K562 (cell line): Measurements from ENCODE around the gene FYB2. TPM values are rescaled to one million over a fixed set of nuclear protein-coding genes. Genes with fewer than 3 reads are reported as not detected.

Experiments
- ATAC-seq: fragments of 200-7000 bp; cut with Tn5 transposase; 3 replicates; pipeline ENCODE4 v1.9.1; 2020; ENCODE audit warnings: moderate library complexity
- BruUV-seq: library from RNA; stranded (reverse); fragments of 400-500 nt; replicated peaks from 2 replicates; lab custom pipeline; 2021; lab: Mats Ljungman, UMichigan
- CTCF ChIA-PET: fragments of 300-600 bp; formaldehyde crosslinking; extraction: SDS; loops from one replicate; lab custom pipeline; 2021; ENCODE audit warnings: low intra/inter-chr PET ratio; lab: Yijun Ruan, JAX
- POLR2A ChIA-PET: fragments of 300-600, 350-650 bp; sonication (Branson Sonifier 250); formaldehyde crosslinking; extraction: SDS; loops from one replicate; lab custom pipeline; 2021; ENCODE audit warnings: antibody characterized with exemption, inconsistent platforms; lab: Yijun Ruan, JAX
- DNase-seq, 4 experiments: peaks; one replicate each; pipeline versions ENCODE4 v3.0.0 to v3.0.0-alpha.2; 2011 to 2018; ENCODE audit warnings: low spot score in 3 of 4, mixed read lengths in 3 of 4; ENCODE audit errors: extremely low read depth in 1 of 4
- FAIRE-seq: peaks from 2 replicates; lab custom pipeline; 2011; peaks lifted over from hg19 to GRCh38; lab: Jason Lieb, UNC
- H2AFZ ChIP-seq: 2 replicates; pipeline ENCODE4 v1.6.0; 2011; ENCODE audit warnings: low read depth, low read length, control low read depth, inconsistent platforms
- H3K27ac ChIP-seq: fragments of 200-600 bp; 3 replicates; pipeline ENCODE4 v1.8.0; 2011; ENCODE audit warnings: low read depth, mild to moderate bottlenecking, control low read depth, inconsistent platforms, low read length, moderate library complexity, mixed read lengths; ENCODE audit errors: extremely low read depth
- H3K27me3 ChIP-seq, 2 experiments: fragments of 300-600 bp in 1 of 2; 2 replicates in 1 of 2; 3 replicates in 1 of 2; pipeline versions ENCODE4 v1.6.0 to v1.8.0; 2011; ENCODE audit warnings: inconsistent platforms in 2 of 2, low read length in 2 of 2, mild to moderate bottlenecking in 1 of 2, mixed read lengths in 1 of 2, moderate library complexity in 1 of 2; ENCODE audit not compliant: control insufficient read depth in 2 of 2, insufficient read depth in 2 of 2
- H3K36me3 ChIP-seq: fragments of 300-600 bp; 3 replicates; pipeline ENCODE4 v1.8.0; 2011; ENCODE audit warnings: mild to moderate bottlenecking, low read length, inconsistent platforms; ENCODE audit not compliant: control insufficient read depth, insufficient read depth
- H3K4me1 ChIP-seq, 2 experiments: fragments of 200-600 bp in 1 of 2; replicated peaks in 1 of 2; 2 replicates in 1 of 2; 3 replicates in 1 of 2; pipeline versions ENCODE4 v1.5.1 to v1.8.0; 2011; ENCODE audit warnings: inconsistent platforms in 2 of 2, low read length in 2 of 2, mild to moderate bottlenecking in 1 of 2, mixed read lengths in 1 of 2, moderate library complexity in 1 of 2; ENCODE audit not compliant: control insufficient read depth in 2 of 2, insufficient read depth in 2 of 2
- H3K4me2 ChIP-seq: 2 replicates; pipeline ENCODE4 v1.6.1; 2011; ENCODE audit warnings: low read length, control low read depth, inconsistent platforms, mixed read lengths; ENCODE audit not compliant: insufficient read depth
- H3K4me3 ChIP-seq: fragments of 200-600 bp; sonication (generic), shearing (Covaris generic); 2 replicates; pipeline ENCODE4 v1.5.1; 2016; ENCODE audit warnings: control low read depth, inconsistent platforms
- H3K79me2 ChIP-seq: fragments of 200-600 bp; 3 replicates; pipeline ENCODE4 v1.8.0; 2011; ENCODE audit warnings: low read length, inconsistent platforms; ENCODE audit not compliant: control insufficient read depth, insufficient read depth
- H3K9ac ChIP-seq, 2 experiments: 2 replicates each; pipeline versions ENCODE4 v1.6.0 to v1.6.1; 2011; ENCODE audit warnings: low read depth in 2 of 2, low read length in 2 of 2, control low read depth in 1 of 2, inconsistent platforms in 1 of 2, mild to moderate bottlenecking in 1 of 2, mixed read lengths in 1 of 2; ENCODE audit not compliant: insufficient read depth in 1 of 2
- H3K9me1 ChIP-seq: one replicate; pipeline ENCODE4 v1.6.0; 2011; ENCODE audit warnings: inconsistent platforms, mild to moderate bottlenecking, low read length, moderate library complexity; ENCODE audit not compliant: control insufficient read depth, insufficient read depth
- H3K9me3 ChIP-seq: replicated peaks from 2 replicates; pipeline ENCODE4 v1.5.1; 2011; ENCODE audit warnings: low read depth, low read length, inconsistent platforms; ENCODE audit not compliant: control insufficient read depth, insufficient read depth
- H4K20me1 ChIP-seq: replicated peaks from 2 replicates; pipeline ENCODE4 v1.6.1; 2011; ENCODE audit warnings: low read length, inconsistent platforms, mixed read lengths; ENCODE audit not compliant: control insufficient read depth, insufficient read depth
- ARNT ChIP-seq, 2 experiments: fragments of 450-650 bp; IDR thresholded peaks; 2 replicates each; pipeline ENCODE4 v1.6.1; 2016; ENCODE audit warnings: mild to moderate bottlenecking in 1 of 2
- CEBPB ChIP-seq: fragments of 450-650 bp; IDR thresholded peaks from 2 replicates; pipeline ENCODE4 v1.6.1; 2016; ENCODE audit warnings: missing genetic modification characterization, missing compliant biosample characterization
- MED1 ChIP-seq: sonication (generic); formaldehyde crosslinking; IDR thresholded peaks from 2 replicates; pipeline ENCODE4 v1.8.1; 2023; ENCODE audit warnings: missing genetic modification reagents, borderline replicate concordance
- NR3C1 ChIP-seq: sonication (generic); formaldehyde crosslinking; IDR thresholded peaks from 2 replicates; pipeline ENCODE4 v1.8.1; 2022; ENCODE audit warnings: missing genetic modification reagents
- NRF1 ChIP-seq, 2 experiments: fragments of 450-650 bp; IDR thresholded peaks in 1 of 2; conservative IDR thresholded peaks in 1 of 2; 2 replicates each; pipeline ENCODE4 v1.6.1; 2014; ENCODE audit warnings: mild to moderate bottlenecking in 2 of 2
- PCBP2 ChIP-seq: fragments of 200-400 bp; formaldehyde crosslinking; IDR thresholded peaks from 2 replicates; pipeline ENCODE4 v1.6.1; 2018; ENCODE audit warnings: low read length, low read depth, mild to moderate bottlenecking, moderate library complexity; ENCODE audit not compliant: poor library complexity, severe bottlenecking
- POLR3G ChIP-seq: IDR thresholded peaks from 2 replicates; pipeline ENCODE4 v1.6.1; 2011; ENCODE audit not compliant: insufficient read length, insufficient replicate concordance; ENCODE audit errors: extremely low read depth
- SOX6 ChIP-seq: fragments of 450-650 bp; IDR thresholded peaks from 2 replicates; pipeline ENCODE4 v1.6.1; 2014; ENCODE audit warnings: mild to moderate bottlenecking
- TAL1 ChIP-seq: fragments of 450-650 bp; IDR thresholded peaks from 2 replicates; pipeline ENCODE4 v1.6.1; 2016; ENCODE audit warnings: mild to moderate bottlenecking
- ZNF407 ChIP-seq: fragments of 450-650 bp; IDR thresholded peaks from 2 replicates; pipeline ENCODE4 v1.6.1; 2016; ENCODE audit warnings: low read depth
- WGBS: fragments of 100-300 bp; shearing (Covaris generic); methylation state at CpG from one replicate; pipeline ENCODE4 v1.1.6; 2016; ENCODE audit warnings: low coverage, mixed read lengths; ENCODE audit not compliant: insufficient coverage; ENCODE audit errors: missing lambda C conversion rate; 5-methylcytosine and 5-hydroxymethylcytosine counted together
- in situ Hi-C: fragments of 300-500 bp; cut with MboI; formaldehyde crosslinking; loops from 4 replicates; pipeline ENCODE4 v1.15.0; 2018; ENCODE audit warnings: inconsistent platforms, mixed read lengths
- intact Hi-C: fragments of 100-400 bp; cut with micrococcal nuclease; formaldehyde crosslinking; loops from 2 replicates; pipeline ENCODE4 v1.14.2; 2022
- polyA plus RNA-seq, 8 experiments: library from polyadenylated mRNA; depleted of rRNA in 4 of 8; stranded (reverse) in 5 of 8; unstranded in 3 of 8; fragments of >200 nt; fragmentation: Nextera tagmentation in 2 of 8; fragmentation: Illumina TruSeq in 1 of 8; extraction: Ambion mirVana in 2 of 8; extraction: Trizol in 1 of 8; gene quantifications; 2 replicates each; pipeline versions ENCODE4 v1.2.1 to v1.2.3, GENCODE V29; 2011 to 2014; ENCODE audit warnings: inconsistent platforms in 1 of 8, missing spikeins in 1 of 8
- total RNA-seq, 7 experiments: library from RNA; depleted of rRNA in 6 of 7; stranded (reverse); fragments of >200 nt in 6 of 7; fragmentation: Illumina TruSeq in 2 of 7; extraction: Trizol in 2 of 7; gene quantifications; 2 replicates each; pipeline versions ENCODE4 v1.2.1 to v1.2.3, GENCODE V29; 2011 to 2021; ENCODE audit warnings: low replicate concordance in 1 of 7
- TF ChIP-seq, protein P1 (sequence below): fragments of 450-650 bp; formaldehyde crosslinking; IDR thresholded peaks from 2 replicates; pipeline ENCODE4 v1.4.0; 2020; ENCODE audit warnings: mild to moderate bottlenecking, moderate library complexity
- TF ChIP-seq, protein P2 (sequence below): sonication (generic); formaldehyde crosslinking; IDR thresholded peaks from 2 replicates; pipeline ENCODE4 v1.8.0; 2022; ENCODE audit warnings: mild to moderate bottlenecking, missing genetic modification reagents, borderline replicate concordance

FYB2 gene
- total and polyA plus RNA-seq, 9 of the 15 experiments (the other 6 are each of a cell fraction or from before 2014, with no cell fraction given) = not detected

DNA sequence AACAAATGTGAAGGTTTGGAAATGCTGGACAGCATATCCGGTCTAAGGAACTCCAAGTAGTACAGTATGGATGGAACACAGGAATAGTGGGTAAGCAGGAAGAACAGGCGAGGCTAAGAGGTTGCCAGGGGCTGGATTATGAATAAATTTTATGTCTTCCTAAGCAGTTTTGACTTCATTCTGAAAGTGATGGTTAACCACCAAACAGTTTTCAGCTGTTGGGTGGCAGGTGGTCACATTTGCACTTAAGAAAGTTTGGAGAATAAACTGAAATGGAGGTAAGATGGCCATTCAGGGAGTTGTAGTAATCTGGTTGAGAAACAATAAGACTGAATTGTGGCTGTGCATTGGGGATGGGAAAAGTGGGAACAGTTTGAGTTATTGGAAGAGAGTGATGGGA is 90.2 kb downstream of the FYB2 start:
- Histone ChIP-seq H3K79me2 (no peaks in the 10 kb centered on the region), H3K4me3 (no peak overlapping the region), H3K9me3 (no peaks in the 10 kb centered on the region), H4K20me1 (no peaks in the 10 kb centered on the region), H3K36me3 (no peaks in the 10 kb centered on the region), H3K4me1 (no peaks in the 10 kb centered on the region), H3K27me3 (no peaks in the 10 kb centered on the region), H3K27ac (no peak overlapping the region), H3K9me1 (no peaks in the 10 kb centered on the region), H3K4me2 (no peak overlapping the region), H3K9ac (no peak overlapping the region), H2AFZ (no peak overlapping the region)
- ATAC-seq (no peak), DNase-seq (no peak), FAIRE-seq (no peak)
- no TSS peak for BruUV-seq
- 0% methylated on average over 2 of the region's 2 CpGs for WGBS
- ChIA-PET POLR2A (no interaction called here), CTCF (no interaction called here)
- intact Hi-C loops (no loop called here), in situ Hi-C loops (no loop called here)
- no peak for TF ChIP-seq NRF1 (conservative IDR thresholded peaks at IDR 0.05 in 1 of 2, IDR thresholded peaks at IDR 0.05 in 1 of 2)
- TF ChIP-seq, protein P1, sequence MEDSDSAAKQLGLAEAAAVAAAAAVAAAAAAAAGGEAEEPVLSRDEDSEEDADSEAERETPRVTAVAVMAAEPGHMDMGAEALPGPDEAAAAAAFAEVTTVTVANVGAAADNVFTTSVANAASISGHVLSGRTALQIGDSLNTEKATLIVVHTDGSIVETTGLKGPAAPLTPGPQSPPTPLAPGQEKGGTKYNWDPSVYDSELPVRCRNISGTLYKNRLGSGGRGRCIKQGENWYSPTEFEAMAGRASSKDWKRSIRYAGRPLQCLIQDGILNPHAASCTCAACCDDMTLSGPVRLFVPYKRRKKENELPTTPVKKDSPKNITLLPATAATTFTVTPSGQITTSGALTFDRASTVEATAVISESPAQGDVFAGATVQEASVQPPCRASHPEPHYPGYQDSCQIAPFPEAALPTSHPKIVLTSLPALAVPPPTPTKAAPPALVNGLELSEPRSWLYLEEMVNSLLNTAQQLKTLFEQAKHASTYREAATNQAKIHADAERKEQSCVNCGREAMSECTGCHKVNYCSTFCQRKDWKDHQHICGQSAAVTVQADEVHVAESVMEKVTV (CRISPR knock-in tag) = no peak
- TF ChIP-seq MED1 (CRISPR knock-in tag) = no peak
- TF ChIP-seq TAL1 = no peak
- TF ChIP-seq NR3C1 (CRISPR knock-in tag) = no peak
- TF ChIP-seq PCBP2 = no peak
- no peak for TF ChIP-seq CEBPB
- no peak for TF ChIP-seq ZNF407
- TF ChIP-seq, protein P2, sequence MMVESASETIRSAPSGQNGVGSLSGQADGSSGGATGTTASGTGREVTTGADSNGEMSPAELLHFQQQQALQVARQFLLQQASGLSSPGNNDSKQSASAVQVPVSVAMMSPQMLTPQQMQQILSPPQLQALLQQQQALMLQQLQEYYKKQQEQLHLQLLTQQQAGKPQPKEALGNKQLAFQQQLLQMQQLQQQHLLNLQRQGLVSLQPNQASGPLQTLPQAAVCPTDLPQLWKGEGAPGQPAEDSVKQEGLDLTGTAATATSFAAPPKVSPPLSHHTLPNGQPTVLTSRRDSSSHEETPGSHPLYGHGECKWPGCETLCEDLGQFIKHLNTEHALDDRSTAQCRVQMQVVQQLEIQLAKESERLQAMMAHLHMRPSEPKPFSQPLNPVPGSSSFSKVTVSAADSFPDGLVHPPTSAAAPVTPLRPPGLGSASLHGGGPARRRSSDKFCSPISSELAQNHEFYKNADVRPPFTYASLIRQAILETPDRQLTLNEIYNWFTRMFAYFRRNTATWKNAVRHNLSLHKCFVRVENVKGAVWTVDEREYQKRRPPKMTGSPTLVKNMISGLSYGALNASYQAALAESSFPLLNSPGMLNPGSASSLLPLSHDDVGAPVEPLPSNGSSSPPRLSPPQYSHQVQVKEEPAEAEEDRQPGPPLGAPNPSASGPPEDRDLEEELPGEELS (CRISPR knock-in tag) = no peak
- no peak for TF ChIP-seq ARNT (IDR thresholded peaks at IDR 0.05)
- no peak for TF ChIP-seq POLR3G
- TF ChIP-seq SOX6 = no peak
